GM12891 (cell line): ENCODE results near the gene CCNL2.

Source experiments
- POLR2A ChIP-seq: IDR thresholded peaks from 2 replicates; pipeline ENCODE4 v1.6.1; 2011; ENCODE audit warnings: low read depth, low read length, control low read depth
- POLR2AphosphoS5 ChIP-seq: IDR thresholded peaks from 2 replicates; pipeline ENCODE4 v1.6.1; 2011; ENCODE audit warnings: low read depth, low read length, control low read depth
- POU2F2 ChIP-seq: IDR thresholded peaks from 2 replicates; pipeline ENCODE4 v1.6.1; 2011; ENCODE audit warnings: low read depth, mild to moderate bottlenecking, control low read depth, low read length, moderate library complexity
- SPI1 ChIP-seq: IDR thresholded peaks from 2 replicates; pipeline ENCODE4 v1.6.1; 2011; ENCODE audit warnings: low read depth, low read length, control low read depth
- TAF1 ChIP-seq: IDR thresholded peaks from 2 replicates; pipeline ENCODE4 v1.6.1; 2011; ENCODE audit warnings: low read depth, low read length, control low read depth

- TF ChIP-seq TAF1 = no peak
- TF ChIP-seq POLR2A = no peak
- no peak for TF ChIP-seq POLR2AphosphoS5
- TF ChIP-seq SPI1 = no peak
- no peak for TF ChIP-seq POU2F2
These were observed 33.3 kb upstream of the CCNL2 start for GRCh38 chr1:1432274-1432950.
